NCI-H146 treated with DMSO at 0.1 percent for 48 hours (cell line): ENCODE measurements around the gene ERG.

Experiments
- DNase-seq: peaks from one replicate; lab custom pipeline; 2025; ENCODE audit not compliant: unreplicated experiment; lab: John Stamatoyannopoulos, UW

Gene ERG

DNA sequence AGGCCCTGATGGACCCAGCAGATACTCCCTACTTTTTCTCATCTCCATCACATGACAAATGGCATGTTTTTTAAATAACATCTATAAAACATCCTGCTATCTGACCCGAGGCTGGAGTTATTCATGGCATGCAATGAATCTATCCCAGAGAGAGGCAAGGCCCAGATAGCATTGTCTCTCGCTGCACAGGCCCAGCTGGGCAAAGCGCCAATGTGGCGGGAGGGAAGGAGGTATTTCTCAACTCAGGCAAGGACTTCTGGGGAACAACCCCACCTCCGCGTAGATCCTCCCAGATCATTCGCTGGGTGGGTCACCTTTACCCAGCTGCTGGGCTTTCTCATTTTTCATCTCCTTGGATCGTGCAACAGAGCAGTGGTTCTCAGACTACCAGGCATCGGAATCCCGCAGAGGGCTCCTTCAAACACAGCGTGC, 59.8 kb downstream of the ERG start:
- DNase-seq = no peak

GRCh38 chr21:38436341-38436740, 61.9 kb downstream of the ERG start:
- no peak for DNase-seq

DNA sequence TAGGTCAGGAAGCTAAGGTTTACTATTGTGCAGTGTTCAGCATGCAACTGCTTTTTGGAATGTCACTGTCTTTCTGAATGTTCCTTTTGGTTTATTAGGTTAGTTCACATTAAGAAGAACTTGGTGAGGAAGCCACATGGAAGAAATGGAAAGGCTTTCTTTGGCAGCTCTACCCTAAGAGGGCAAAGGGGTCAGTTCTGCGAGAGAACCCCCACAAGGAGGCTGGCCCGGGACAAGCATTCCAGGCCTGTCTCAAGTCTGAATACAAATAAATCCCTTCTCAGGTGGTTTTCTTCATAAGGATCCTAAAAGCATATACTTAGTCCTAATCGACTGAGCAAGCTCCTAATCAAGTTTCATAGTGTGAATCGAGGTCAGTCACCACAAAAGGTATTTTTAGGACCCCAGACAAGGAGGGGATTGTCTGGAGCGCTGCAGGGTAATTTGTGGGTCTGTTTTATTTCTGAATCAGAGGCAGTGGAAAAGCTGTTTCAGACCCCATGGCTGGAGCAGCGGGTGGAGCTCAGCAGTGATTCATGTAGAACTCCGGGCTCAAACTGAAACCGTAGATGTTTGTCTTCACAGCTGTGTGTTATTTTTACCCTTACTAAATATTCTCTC, 63.3 kb downstream of the ERG start:
- DNase-seq = no peak

- no peak for DNase-seq
Observed at GRCh38 chr21:38433471-38433870, 64.8 kb downstream of the ERG start.

- no peak for DNase-seq
Observed at GRCh38 chr21:38430401-38430984, 67.8 kb downstream of the ERG start.

GRCh38 chr21:38429011-38429410, 69.3 kb downstream of the ERG start:
- no peak for DNase-seq

- no peak for DNase-seq
Observed at GRCh38 chr21:38428211-38428610, 70.1 kb downstream of the ERG start.

DNA sequence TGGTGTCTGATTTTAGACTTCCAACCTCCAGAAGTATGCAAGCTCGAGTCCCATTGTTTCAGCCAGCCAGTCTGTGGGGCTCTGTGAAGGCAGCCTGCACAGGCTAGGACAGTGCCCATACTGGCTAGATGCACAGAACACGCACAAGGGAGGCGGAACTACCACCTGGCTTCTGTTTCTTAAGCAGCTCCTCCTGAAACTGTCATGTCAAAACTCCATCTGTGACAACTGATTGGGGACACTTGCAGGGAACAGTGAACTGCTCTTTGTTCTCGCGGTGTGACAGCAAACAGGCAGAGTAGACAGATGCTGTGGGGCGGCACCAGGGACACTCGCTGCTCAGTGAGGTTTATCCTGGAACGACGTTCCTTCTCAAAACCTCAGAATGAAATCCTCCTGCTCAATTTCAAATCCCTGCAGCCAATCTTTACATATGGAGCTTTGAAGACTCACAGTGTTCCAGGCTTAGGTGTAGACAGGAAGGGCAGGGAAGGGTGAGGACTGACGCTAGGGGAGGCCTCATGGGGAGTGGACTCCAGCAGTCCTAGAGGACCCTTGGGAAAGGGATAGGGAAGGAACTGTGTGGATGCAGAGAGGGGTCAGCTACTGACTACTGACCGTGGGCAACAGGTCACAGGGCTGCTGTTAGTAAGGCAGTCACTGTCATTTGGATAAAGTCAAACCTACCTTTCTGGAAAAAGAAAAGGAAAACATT, 73.8 kb downstream of the ERG start:
- DNase-seq = no peak

GRCh38 chr21:38422082-38422481, 76.2 kb downstream of the ERG start:
- no peak for DNase-seq

GRCh38 chr21:38420140-38420539, 78.1 kb downstream of the ERG start:
- no peak for DNase-seq

- DNase-seq = no peak
Observed at GRCh38 chr21:38417726-38418125, 80.6 kb downstream of the ERG start.

DNA sequence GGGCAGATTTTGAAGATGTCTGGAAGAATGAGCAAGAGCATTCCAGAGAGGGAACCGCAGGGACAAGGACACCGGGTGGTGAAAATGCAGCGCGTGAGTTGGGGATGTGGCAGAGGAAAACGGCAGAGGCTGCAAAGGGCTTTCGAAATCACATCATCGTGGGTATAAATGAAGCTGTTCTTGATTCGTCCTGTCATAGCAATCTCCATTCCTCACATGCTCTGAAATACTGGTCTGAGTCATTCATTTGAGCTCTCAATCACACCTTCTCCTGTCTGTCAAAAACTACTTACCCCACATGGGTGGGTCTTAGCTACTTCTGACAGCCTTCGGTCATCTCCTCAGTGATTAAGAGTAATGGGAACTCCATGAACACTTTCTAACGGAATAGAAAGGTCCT, 81.5 kb downstream of the ERG start:
- no peak for DNase-seq

GRCh38 chr21:38413958-38414548, 84.2 kb downstream of the ERG start:
- DNase-seq = no peak

- no peak for DNase-seq
Observed at GRCh38 chr21:38410466-38410865, 87.8 kb downstream of the ERG start.

DNA sequence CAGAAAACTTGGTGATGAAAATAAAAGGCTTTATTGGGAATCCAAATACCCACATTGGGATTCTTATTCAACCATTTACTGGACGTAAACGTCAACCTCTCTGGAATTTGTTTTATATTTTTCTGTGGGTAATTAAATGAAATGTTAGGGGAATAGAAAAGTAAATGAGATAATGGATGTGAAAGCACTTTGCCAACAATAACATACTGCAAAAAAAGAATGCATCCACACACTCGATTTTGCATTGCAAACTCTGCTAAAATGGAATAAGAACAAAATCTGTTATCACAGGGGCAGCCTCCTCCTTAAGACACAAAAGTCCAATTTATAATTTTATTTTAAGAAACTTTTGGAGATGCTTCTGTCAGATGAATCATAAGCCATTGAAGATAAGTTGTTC, 88.4 kb downstream of the ERG start:
- no peak for DNase-seq

DNA sequence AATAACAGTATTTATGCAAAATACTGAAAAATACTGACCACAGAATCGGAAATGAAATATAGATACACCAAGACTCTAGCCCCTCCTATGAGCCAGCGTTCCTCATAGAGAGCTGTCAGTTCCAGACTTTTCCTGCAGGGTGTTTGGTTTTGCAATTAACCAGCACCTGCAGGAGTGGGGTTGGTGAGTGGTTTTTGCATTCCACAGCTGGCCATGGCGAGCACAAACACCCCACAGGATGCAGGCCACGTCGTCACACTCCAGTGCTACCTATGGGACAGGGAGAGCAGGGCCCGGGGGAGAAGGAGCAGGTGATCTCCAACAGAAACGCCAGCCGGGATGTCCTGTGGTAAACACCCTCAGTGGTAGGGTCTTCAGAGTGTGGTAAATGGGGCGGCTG, 94.1 kb downstream of the ERG start:
- DNase-seq = no peak

DNA sequence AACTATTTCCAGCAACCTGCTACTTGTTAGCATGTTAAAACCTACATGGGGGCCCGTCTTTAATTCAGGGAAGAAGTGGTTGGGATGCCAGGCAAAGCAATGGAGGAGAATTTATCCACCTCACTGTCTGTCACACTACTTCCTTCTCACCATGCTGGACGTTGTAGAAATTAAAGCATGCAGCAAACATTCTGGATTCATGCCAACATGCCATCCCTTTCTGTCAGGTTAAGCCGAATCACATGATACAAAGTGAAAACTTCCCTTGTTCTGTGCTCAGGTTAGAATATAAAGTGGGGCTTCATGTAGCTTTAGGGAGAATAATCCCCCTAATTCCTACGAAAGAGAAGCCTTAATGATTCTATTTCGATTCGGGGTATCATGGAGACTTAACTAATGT, 95.5 kb downstream of the ERG start:
- no peak for DNase-seq

- DNase-seq = no peak
Observed at GRCh38 chr21:38402291-38402690, 96.0 kb downstream of the ERG start.

DNA sequence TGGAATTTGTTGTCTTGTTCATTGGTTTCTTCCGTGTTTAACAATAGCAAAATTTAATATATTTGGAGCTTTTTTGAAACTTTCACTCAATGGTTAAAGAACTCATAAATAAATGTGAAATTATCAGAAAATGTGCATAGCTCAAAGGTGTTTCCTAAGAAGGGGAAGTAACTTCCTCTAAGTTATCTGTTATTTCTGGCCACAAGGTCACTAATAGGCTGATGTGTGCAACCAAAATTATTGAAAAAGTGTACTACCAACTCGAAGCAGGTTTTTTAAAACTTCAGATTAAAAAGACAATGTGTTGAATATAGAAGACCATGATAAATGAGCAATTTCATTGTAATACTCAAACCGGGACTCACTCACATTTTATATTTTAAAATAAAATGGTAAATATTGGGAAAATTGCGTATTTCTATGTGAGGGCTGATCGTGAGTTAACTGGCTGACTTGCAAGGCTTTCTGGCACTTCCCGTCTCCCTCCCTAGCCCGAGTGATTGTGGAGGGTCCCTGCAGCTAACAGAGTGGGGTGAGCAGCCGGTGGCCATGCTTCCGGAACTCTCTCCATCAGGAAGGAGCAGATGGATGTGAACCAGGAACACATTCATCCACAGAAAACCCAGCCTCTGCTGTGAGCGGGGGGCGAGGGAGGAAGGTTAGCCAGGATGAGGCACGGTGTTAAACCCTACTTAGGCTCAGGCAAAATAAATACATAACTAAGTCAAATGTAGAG, 96.9 kb downstream of the ERG start:
- DNase-seq = no peak

DNA sequence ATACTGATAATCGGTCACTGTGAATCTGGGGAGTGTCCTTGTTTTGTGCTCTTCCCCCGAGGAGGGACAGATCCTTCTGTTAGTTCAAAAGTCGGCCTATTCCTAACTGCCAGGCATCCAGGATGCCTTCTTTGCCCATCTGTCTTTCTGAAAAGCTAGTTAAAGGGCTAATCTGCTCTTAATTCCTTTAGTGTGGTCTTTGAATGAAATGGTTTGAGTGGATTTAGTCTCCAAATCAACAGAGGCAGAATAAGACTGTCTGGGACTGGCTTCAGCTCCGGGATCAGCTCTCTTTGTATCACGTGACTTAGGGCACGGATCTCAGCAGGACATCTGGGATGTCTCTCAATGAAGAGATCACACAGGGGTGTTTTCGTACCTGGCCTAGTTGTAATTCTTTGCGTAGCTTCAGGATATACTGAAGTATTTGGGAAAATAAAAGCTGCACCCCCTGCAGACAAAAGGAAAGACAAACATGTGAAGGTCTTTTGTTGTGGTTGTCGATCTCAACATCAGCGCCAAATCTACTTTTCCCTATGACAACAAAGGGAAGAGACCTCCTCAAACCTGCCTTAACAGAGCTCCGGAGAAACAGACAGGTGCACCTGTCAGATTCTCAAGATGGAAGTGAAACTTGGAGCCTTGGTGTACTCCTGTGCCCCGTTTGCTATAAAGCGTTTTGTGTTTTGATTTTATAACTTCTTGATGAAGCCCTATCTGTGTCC, 97.9 kb downstream of the ERG start:
- no peak for DNase-seq

- no peak for DNase-seq
Observed at GRCh38 chr21:38399103-38399502, 99.2 kb downstream of the ERG start.
